ENCODE results near the gene CACTIN.
"Not testable (repeated sequence)": the region's sequence is repeated elsewhere in the genome, so short reads cannot be mapped to it uniquely, and the experiment has no call there.

Gene CACTIN

GRCh38 chr19:3661284-3662238, 35.0 kb upstream of the CACTIN start:
- no peak for DNase-seq

- no peak for DNase-seq
Observed at GRCh38 chr19:3660493-3661219, 34.1 kb upstream of the CACTIN start.

DNA sequence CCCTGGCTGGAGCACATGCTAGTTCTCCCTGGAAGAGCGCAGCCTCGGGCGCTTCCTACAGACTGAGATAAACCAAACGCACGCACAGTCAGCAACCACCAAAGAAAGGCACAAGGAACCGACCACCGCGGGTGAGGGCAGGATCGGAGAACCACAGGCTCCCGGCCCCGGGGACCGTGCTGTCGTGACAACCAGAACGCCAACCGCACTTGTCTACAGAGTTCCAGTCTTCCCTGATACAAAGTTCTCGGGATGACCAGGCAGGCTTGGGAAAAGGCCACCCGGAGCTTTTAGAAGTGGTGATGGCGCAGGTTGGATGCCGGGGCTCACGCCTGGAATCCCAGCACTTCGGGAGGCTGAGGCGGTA, 33.1 kb upstream of the CACTIN start:
- DNase-seq = no peak

GRCh38 chr19:3658870-3659745, 32.5 kb upstream of the CACTIN start:
- DNase-seq = no peak

- no peak for DNase-seq
Observed at GRCh38 chr19:3658004-3658869, 31.6 kb upstream of the CACTIN start.

GRCh38 chr19:3657395-3657769, 30.8 kb upstream of the CACTIN start:
- no peak for DNase-seq

GRCh38 chr19:3656747-3657394, 30.3 kb upstream of the CACTIN start:
- no peak for DNase-seq

GRCh38 chr19:3656073-3656746, 29.6 kb upstream of the CACTIN start:
- no peak for DNase-seq

DNA sequence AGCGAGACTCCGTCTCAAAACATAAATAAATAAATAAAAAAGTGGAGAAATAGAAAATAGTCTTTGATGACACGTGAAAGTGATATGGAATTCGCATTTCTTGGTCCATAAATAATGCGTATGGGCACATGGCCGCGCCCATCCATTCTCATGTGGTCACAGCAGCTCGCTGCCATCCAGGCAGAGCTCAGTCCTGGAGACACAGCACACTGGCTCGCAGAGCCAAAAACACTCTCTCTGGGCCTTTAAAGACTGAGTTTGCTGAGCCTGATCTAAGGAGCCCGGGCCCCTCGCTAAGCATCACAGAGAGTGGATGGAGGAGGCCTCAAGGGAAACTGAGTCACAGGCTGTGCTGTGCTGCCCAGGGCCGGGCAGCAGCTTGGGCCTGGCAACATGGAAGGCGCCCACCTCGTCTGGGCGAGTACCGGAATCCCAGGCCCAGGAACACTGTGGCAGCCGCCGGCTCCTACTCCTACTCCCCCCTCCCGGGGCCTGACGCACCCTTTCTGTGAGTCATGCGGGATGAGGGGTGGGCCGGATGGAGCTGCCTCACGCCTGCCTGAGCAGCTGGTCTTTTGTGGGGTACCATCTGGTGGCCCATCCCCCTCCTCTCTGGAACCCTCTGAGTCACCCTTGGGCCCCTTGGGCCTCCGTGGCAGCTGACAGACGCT, 28.9 kb upstream of the CACTIN start:
- no peak for DNase-seq

DNA sequence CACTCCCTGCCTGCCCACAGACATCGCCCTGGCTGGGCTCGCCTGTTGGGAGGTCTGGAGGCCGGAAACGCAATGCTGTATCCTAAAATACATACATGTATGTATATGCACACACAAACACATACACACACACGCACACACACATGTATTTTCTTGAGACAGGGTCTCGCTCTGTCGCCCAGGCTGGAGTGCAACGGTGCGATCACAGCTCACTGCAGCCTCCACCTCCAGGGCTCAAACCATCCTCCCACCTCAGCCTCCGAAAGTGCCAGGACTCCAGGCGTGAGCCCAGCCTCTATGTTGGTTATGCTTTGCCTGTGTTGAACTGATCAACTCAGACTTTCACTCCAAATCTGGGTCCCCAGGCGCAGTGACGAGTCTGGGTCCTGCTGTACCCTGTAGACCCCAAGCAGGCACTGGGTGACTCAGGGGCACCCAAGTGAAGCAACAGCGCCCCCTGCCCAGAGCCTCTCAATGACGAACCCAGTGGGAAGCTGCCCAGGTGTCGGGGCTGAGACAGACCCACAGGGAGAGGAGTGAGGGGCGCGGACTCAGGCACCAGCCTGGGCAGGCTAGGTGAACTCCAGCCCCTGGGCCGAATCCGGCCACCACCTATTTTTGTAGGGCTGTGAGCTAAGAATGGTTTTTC, 27.4 kb upstream of the CACTIN start:
- no peak for DNase-seq

GRCh38 chr19:3653081-3653795, 26.6 kb upstream of the CACTIN start:
- no peak for DNase-seq

GRCh38 chr19:3652422-3652821, 25.8 kb upstream of the CACTIN start:
- DNase-seq = no peak

- no peak for DNase-seq
Observed at GRCh38 chr19:3651684-3652083, 25.1 kb upstream of the CACTIN start.

GRCh38 chr19:3649888-3650287, 23.3 kb upstream of the CACTIN start:
- DNase-seq = no peak

DNA sequence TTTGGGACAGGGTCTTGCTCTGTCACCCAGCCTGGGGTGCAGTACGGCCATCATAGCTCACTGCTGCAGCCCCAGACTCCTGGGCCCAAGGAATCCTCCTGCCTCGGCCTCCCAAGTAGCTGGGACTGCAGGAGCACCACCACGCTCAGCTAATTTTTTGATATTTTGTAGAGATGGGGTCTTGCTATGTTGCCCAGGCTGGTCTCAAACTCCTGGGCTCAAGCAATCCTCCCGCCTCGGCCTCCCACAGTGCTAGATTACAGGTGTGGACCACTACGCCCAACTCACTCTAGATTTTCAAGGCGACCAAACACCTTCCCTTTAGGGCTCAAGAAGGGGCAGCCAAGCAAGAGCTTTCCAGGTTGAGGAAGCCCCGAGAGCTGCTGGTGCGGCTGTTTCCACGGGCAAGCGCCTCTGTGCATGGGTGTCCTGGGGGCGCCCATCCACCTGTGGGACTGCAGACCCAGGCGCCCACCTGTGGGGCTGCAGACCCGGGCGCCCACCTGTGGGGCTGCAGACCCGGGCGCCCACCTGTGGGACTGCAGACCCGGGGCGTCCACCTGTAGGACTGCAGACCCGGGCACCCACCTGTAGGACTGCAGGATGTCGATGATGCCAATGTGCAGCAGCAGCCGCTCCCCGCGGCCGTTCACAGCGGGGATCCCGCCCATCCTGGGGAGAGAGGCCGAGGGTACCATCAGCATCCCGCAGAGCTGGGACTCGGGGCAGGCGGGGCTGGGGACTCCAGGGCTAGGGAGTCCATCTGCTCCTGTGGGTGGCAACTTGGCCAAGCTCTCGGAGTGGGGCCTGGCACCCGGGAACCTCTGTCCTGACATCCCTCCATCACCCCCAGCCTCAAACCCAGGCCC, 21.7 kb upstream of the CACTIN start:
- no peak for DNase-seq

DNA sequence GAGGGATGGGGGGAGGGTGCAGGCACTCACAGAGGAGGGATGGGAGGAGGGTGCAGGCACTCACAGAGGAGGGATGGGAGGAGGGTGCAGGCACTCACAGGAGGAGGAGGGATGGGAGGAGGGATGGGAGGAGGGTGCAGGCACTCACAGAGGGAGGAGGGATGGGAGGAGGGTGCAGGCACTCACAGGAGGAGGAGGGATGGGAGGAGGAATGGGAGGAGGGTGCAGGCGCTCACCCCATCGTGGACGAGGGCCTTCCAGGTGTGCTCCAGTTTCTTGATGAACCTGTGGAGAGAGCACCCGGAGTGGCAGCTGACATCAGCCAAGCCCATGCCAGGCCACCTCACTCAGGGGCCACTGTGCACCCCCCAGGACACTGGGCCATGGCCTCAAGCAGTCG, 20.5 kb upstream of the CACTIN start:
- DNase-seq = not testable (repeated sequence)

GRCh38 chr19:3646336-3647092, 19.9 kb upstream of the CACTIN start:
- no peak for DNase-seq
